ENCODE results near the gene GOLT1A. TPM values are rescaled to one million over a fixed set of nuclear protein-coding genes. Genes with fewer than 3 reads are reported as not detected.

The GOLT1A gene
- total RNA-seq, 1 donor from 2014 or later = not detected

DNA sequence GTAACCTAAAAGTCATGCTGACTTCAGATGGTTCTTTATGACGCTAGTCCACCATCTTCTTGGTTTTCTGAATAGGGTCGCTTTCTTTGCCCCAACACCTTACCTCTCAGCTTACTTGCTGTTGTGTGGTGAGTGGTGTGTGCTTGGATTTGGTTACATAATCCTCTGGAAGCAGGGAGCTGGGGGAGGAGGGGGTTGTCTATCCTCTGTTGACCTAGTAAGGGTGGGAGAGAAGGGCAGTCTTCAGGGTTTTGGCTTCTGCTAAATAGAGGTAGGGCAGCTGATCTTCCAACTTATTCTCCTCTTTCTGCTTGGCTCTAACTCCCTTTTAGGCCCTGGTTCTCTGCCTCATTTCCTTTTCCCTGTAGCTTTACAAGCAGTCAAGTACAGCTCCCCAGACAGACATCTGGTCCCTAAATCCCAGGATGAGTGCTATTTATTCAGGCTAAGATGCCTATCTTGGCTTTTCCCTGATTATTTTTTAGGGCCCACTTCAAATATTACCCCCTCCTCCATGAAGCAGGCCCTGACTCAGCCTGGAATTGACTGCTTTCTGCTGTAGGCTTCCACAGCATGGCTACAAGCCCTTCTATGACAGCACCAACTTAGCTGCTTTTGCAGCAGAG lies 41.3 kb downstream of the GOLT1A start:
- no peaks in the 10 kb centered on the region for H3K36me3 Mint-ChIP-seq (ENCODE audit: unreplicated experiment)
- DNase-seq (ENCODE audit: extremely low spot score, unreplicated experiment) = no peak
- peaks cover 14% of the 10 kb centered on the region for H3K27me3 Mint-ChIP-seq (ENCODE audit: unreplicated experiment)
- TF ChIP-seq, protein P1, sequence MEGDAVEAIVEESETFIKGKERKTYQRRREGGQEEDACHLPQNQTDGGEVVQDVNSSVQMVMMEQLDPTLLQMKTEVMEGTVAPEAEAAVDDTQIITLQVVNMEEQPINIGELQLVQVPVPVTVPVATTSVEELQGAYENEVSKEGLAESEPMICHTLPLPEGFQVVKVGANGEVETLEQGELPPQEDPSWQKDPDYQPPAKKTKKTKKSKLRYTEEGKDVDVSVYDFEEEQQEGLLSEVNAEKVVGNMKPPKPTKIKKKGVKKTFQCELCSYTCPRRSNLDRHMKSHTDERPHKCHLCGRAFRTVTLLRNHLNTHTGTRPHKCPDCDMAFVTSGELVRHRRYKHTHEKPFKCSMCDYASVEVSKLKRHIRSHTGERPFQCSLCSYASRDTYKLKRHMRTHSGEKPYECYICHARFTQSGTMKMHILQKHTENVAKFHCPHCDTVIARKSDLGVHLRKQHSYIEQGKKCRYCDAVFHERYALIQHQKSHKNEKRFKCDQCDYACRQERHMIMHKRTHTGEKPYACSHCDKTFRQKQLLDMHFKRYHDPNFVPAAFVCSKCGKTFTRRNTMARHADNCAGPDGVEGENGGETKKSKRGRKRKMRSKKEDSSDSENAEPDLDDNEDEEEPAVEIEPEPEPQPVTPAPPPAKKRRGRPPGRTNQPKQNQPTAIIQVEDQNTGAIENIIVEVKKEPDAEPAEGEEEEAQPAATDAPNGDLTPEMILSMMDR (IDR thresholded peaks at IDR 0.05) = no peak
- H3K27ac Mint-ChIP-seq (ENCODE audit: unreplicated experiment) = no peak overlapping the region
- no peak overlapping the region for H3K4me3 Mint-ChIP-seq (ENCODE audit: unreplicated experiment)
- peaks cover 13% of the 10 kb centered on the region for H3K9me3 Mint-ChIP-seq (ENCODE audit: unreplicated experiment)
- no peaks in the 10 kb centered on the region for H3K4me1 Mint-ChIP-seq (ENCODE audit: unreplicated experiment)

DNA sequence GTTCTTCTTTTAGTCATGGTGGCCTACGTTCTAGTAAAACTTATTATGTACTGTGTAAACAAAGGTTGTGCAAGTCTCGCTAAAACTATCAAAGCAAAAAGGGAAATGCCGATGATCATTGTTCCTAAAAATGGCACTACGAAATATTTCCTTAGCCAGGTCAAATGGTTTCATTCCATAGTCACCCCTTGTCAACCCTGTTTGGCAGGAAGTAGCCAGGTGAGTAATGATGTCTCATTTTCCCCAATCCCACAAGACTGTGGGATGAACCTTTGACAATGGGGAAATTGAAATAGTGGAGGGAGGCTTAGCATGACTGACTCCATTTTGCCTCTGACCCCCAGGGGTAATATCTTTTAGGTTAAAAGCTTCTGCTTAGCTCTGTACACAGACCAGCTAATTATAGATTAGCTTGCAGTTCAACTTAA lies 42.0 kb downstream of the GOLT1A start:
- H3K27ac Mint-ChIP-seq (ENCODE audit: unreplicated experiment) = no peak overlapping the region
- no peaks in the 10 kb centered on the region for H3K4me1 Mint-ChIP-seq (ENCODE audit: unreplicated experiment)
- H3K36me3 Mint-ChIP-seq (ENCODE audit: unreplicated experiment) = no peaks in the 10 kb centered on the region
- H3K4me3 Mint-ChIP-seq (ENCODE audit: unreplicated experiment) = no peak overlapping the region
- DNase-seq (ENCODE audit: extremely low spot score, unreplicated experiment) = no peak
- H3K27me3 Mint-ChIP-seq (ENCODE audit: unreplicated experiment) = peaks cover 17% of the 10 kb centered on the region
- TF ChIP-seq, protein P1 (IDR thresholded peaks at IDR 0.05) = no peak
- peaks cover 13% of the 10 kb centered on the region for H3K9me3 Mint-ChIP-seq (ENCODE audit: unreplicated experiment)

DNA sequence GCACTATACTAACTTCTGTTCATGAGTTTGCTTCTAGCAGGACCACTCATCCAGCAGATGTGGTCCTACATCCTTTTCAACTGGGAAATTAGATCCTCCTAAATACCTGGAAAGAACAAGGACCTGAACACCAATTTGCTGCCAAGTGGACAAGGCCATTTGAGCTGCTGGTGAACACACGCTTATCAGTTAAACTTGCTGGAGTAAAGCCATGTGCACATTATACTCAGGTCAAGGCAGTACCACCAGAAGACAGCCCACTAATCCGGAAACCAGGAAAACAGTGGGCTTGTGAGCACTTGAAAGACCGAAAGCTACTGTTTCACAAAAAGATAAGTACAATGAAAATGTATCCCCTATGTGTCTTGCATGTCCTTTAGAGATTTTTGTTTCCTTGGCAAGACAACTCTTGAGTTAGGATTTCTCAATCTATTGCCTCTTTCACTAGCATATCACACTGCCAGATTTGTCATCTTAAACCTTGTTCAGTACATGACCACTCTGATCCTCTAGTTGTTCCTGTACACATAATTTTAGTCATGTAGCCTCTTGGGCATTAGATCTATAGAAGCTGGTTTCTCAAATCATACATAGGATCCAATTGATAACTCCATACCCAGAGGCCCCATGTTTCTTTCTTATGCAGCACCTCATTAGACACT lies 43.2 kb downstream of the GOLT1A start:
- no peak overlapping the region for H3K27ac Mint-ChIP-seq (ENCODE audit: unreplicated experiment)
- TF ChIP-seq, protein P1 (IDR thresholded peaks at IDR 0.05) = no peak
- H3K4me3 Mint-ChIP-seq (ENCODE audit: unreplicated experiment) = no peak overlapping the region
- no peak for DNase-seq (ENCODE audit: extremely low spot score, unreplicated experiment)
- no peaks in the 10 kb centered on the region for H3K36me3 Mint-ChIP-seq (ENCODE audit: unreplicated experiment)
- H3K4me1 Mint-ChIP-seq (ENCODE audit: unreplicated experiment) = no peaks in the 10 kb centered on the region
- peaks cover 13% of the 10 kb centered on the region for H3K9me3 Mint-ChIP-seq (ENCODE audit: unreplicated experiment)
- H3K27me3 Mint-ChIP-seq (ENCODE audit: unreplicated experiment) = peaks cover 24% of the 10 kb centered on the region

DNA sequence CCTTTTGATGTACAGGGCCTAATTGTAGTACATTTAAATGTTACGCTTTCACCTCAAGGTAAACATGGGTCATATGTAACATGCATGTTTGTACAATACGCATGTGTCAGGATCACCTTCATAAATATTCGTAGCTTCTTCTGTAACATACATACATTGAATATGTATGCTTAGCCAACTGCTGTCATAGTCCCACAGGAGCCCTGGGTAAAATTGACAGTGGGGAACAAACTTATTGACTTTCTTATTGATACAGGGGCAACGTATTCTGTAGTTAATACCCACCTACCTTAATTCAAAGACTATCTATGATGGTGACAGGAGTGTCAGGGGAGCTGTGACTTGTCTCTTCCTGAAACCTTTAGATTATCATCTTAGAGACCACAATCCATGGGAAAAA lies 43.9 kb downstream of the GOLT1A start:
- no peak for DNase-seq (ENCODE audit: extremely low spot score, unreplicated experiment)
- TF ChIP-seq, protein P1 (IDR thresholded peaks at IDR 0.05) = no peak
- Mint-ChIP-seq H3K27ac (ENCODE audit: unreplicated experiment) (no peak overlapping the region), H3K4me1 (ENCODE audit: unreplicated experiment) (no peaks in the 10 kb centered on the region), H3K36me3 (ENCODE audit: unreplicated experiment) (no peaks in the 10 kb centered on the region), H3K27me3 (ENCODE audit: unreplicated experiment) (peaks cover 29% of the 10 kb centered on the region), H3K4me3 (ENCODE audit: unreplicated experiment) (no peak overlapping the region), H3K9me3 (ENCODE audit: unreplicated experiment) (peaks cover 13% of the 10 kb centered on the region)

DNA sequence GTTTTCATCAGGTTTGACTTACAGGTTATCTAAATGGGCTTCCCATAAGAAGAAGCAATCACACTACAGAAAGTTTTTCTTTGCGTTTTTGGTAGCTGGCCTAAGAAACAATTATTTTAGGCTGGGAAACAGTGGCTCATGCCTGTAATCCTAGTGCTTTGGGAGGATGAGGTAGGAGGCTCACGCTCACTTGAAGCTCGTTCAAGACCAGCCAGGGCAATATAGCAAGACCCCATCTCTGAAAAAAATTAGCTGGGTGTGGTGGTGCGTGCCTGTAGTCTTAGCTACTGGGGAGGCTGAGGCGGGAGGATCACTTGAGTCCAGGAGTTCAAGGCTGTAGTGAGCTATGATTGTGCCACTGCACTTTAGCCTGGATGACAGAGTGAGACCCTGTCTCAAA lies 46.1 kb downstream of the GOLT1A start:
- Mint-ChIP-seq H3K4me3 (ENCODE audit: unreplicated experiment) (no peak overlapping the region), H3K9me3 (ENCODE audit: unreplicated experiment) (peaks cover 13% of the 10 kb centered on the region), H3K27ac (ENCODE audit: unreplicated experiment) (no peak overlapping the region), H3K4me1 (ENCODE audit: unreplicated experiment) (no peaks in the 10 kb centered on the region), H3K36me3 (ENCODE audit: unreplicated experiment) (no peaks in the 10 kb centered on the region), H3K27me3 (ENCODE audit: unreplicated experiment) (peaks cover 22% of the 10 kb centered on the region)
- TF ChIP-seq, protein P1 (IDR thresholded peaks at IDR 0.05) = no peak
- no peak for DNase-seq (ENCODE audit: extremely low spot score, unreplicated experiment)
